ENCODE results near the gene NRIP1. TPM values are rescaled to one million over a fixed set of nuclear protein-coding genes. Genes with fewer than 3 reads are reported as not detected.

NRIP1 gene
- polyA plus RNA-seq, 1 donor from 2014 or later: 48.4 TPM

DNA sequence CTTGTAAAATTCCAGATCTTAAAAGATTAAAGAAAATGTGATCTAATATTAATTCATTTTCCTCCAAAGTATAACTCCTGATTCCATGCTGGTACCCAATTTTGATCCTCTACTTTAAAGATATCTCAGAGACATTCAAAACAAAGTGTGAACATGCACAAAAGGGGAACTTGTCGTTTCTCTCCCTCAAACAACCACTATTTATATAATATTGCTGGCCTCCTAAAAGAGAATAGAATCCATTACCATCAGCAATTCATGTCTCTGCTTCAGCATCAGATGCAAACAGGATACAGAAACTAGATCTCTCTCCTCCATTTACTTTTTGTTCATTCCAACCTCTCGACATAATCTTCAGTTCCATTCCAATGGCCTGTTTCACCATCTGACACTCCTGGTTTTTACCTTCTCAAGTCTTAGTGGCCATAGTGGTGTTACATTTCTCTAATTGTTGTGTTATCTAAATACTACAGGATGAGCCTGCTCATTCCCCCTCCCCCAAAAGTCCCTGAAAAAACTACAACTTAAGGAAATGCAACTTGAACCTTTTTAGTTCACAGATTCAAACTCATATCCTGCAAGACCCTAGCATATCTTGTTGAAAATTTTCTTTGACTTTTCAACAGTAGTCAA lies 4.1 kb downstream of the NRIP1 start:
- H3K4me3 ChIP-seq (ENCODE audit: low read length): peak overlapping the region; percentile 78
- no peaks in the 10 kb centered on the region for H3K9me3 ChIP-seq (ENCODE audit: low read length)
- H4K20me1 ChIP-seq (ENCODE audit: insufficient read depth): no peaks in the 10 kb centered on the region
- no peaks in the 10 kb centered on the region for H3K27me3 ChIP-seq (ENCODE audit: insufficient read depth, low read depth, low read length)
- H2AFZ ChIP-seq (ENCODE audit: low read depth, low read length): no peak overlapping the region
- no peaks in the 10 kb centered on the region for H3K9me2 ChIP-seq (ENCODE audit: insufficient read depth, low read length)
- H3K36me3 ChIP-seq (ENCODE audit: insufficient read depth, low read length): no peaks in the 10 kb centered on the region
- H3K9ac ChIP-seq (ENCODE audit: low read length): no peak overlapping the region
- no peak overlapping the region for H3K27ac ChIP-seq (ENCODE audit: low read length)
- peak overlapping the region; percentile 59 for H3K4me2 ChIP-seq (ENCODE audit: low read length)
- peaks cover 4% of the 10 kb centered on the region for H3F3A ChIP-seq (ENCODE audit: insufficient read depth, low read length, poor library complexity, severe bottlenecking)
- TF ChIP-seq POLR2AphosphoS5 (IDR thresholded peaks at IDR 0.05) (no peak), TAF1 (IDR thresholded peaks at IDR 0.05; ENCODE audit: low read depth) (no peak), EZH2 (IDR thresholded peaks at IDR 0.05; ENCODE audit: borderline replicate concordance, insufficient read depth, low read length, poor library complexity, severe bottlenecking) (no peak)
- TF ChIP-seq, protein P1, sequence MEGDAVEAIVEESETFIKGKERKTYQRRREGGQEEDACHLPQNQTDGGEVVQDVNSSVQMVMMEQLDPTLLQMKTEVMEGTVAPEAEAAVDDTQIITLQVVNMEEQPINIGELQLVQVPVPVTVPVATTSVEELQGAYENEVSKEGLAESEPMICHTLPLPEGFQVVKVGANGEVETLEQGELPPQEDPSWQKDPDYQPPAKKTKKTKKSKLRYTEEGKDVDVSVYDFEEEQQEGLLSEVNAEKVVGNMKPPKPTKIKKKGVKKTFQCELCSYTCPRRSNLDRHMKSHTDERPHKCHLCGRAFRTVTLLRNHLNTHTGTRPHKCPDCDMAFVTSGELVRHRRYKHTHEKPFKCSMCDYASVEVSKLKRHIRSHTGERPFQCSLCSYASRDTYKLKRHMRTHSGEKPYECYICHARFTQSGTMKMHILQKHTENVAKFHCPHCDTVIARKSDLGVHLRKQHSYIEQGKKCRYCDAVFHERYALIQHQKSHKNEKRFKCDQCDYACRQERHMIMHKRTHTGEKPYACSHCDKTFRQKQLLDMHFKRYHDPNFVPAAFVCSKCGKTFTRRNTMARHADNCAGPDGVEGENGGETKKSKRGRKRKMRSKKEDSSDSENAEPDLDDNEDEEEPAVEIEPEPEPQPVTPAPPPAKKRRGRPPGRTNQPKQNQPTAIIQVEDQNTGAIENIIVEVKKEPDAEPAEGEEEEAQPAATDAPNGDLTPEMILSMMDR (IDR thresholded peaks at IDR 0.05; ENCODE audit: poor library complexity, severe bottlenecking): no peak
- TF ChIP-seq, protein P2, sequence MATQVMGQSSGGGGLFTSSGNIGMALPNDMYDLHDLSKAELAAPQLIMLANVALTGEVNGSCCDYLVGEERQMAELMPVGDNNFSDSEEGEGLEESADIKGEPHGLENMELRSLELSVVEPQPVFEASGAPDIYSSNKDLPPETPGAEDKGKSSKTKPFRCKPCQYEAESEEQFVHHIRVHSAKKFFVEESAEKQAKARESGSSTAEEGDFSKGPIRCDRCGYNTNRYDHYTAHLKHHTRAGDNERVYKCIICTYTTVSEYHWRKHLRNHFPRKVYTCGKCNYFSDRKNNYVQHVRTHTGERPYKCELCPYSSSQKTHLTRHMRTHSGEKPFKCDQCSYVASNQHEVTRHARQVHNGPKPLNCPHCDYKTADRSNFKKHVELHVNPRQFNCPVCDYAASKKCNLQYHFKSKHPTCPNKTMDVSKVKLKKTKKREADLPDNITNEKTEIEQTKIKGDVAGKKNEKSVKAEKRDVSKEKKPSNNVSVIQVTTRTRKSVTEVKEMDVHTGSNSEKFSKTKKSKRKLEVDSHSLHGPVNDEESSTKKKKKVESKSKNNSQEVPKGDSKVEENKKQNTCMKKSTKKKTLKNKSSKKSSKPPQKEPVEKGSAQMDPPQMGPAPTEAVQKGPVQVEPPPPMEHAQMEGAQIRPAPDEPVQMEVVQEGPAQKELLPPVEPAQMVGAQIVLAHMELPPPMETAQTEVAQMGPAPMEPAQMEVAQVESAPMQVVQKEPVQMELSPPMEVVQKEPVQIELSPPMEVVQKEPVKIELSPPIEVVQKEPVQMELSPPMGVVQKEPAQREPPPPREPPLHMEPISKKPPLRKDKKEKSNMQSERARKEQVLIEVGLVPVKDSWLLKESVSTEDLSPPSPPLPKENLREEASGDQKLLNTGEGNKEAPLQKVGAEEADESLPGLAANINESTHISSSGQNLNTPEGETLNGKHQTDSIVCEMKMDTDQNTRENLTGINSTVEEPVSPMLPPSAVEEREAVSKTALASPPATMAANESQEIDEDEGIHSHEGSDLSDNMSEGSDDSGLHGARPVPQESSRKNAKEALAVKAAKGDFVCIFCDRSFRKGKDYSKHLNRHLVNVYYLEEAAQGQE (IDR thresholded peaks at IDR 0.05; ENCODE audit: borderline replicate concordance): no peak
- peaks cover 87% of the 10 kb centered on the region for H3K79me2 ChIP-seq (replicated peaks; ENCODE audit: insufficient read depth, low read length)

DNA sequence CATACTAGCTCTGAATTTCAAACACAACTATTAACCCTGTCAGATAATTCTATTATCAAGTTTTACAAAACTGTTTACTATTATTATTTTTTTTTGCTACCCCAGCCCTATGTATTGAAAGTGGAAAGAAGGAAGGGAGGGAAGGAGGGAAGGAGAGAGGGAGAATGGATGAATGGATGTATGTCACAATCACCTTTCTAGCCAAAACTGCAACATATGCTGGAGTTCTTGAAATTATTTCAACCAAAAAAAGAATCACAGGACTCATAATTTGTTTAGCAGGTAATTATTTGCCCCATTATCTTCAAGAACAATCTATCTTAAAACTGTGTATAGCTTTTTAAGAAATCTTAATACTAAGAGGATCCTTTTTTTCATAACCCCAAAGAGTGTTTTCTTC lies 5.4 kb downstream of the NRIP1 start:
- no peak for TF ChIP-seq EZH2 (IDR thresholded peaks at IDR 0.05; ENCODE audit: borderline replicate concordance, insufficient read depth, low read length, poor library complexity, severe bottlenecking)
- no peak for TF ChIP-seq MXI1 (conservative IDR thresholded peaks at IDR 0.05; ENCODE audit: poor library complexity, severe bottlenecking)
- TF ChIP-seq, protein P1 (IDR thresholded peaks at IDR 0.05; ENCODE audit: poor library complexity, severe bottlenecking): no peak
- TF ChIP-seq, protein P2 (IDR thresholded peaks at IDR 0.05; ENCODE audit: borderline replicate concordance): no peak
- no peak for TF ChIP-seq EP300 (conservative IDR thresholded peaks at IDR 0.05; ENCODE audit: poor library complexity, severe bottlenecking)
- no peak for TF ChIP-seq SMC3 (conservative IDR thresholded peaks at IDR 0.05; ENCODE audit: poor library complexity)
- TF ChIP-seq POLR2AphosphoS5 (IDR thresholded peaks at IDR 0.05): no peak
- TF ChIP-seq TAF1 (IDR thresholded peaks at IDR 0.05; ENCODE audit: low read depth): no peak
- no peak for TF ChIP-seq RAD21 (conservative IDR thresholded peaks at IDR 0.05)
- Histone ChIP-seq H3K36me3 (ENCODE audit: insufficient read depth, low read length) (no peaks in the 10 kb centered on the region), H3F3A (ENCODE audit: insufficient read depth, low read length, poor library complexity, severe bottlenecking) (peaks cover 4% of the 10 kb centered on the region), H3K27ac (ENCODE audit: low read length) (no peak overlapping the region), H3K9me3 (ENCODE audit: low read length) (no peaks in the 10 kb centered on the region), H2AFZ (ENCODE audit: low read depth, low read length) (no peak overlapping the region), H3K79me2 (replicated peaks; ENCODE audit: insufficient read depth, low read length) (peaks cover 100% of the 10 kb centered on the region), H4K20me1 (ENCODE audit: insufficient read depth) (no peaks in the 10 kb centered on the region), H3K9me2 (ENCODE audit: insufficient read depth, low read length) (no peaks in the 10 kb centered on the region), H3K27me3 (ENCODE audit: insufficient read depth, low read depth, low read length) (no peaks in the 10 kb centered on the region), H3K9ac (ENCODE audit: low read length) (no peak overlapping the region), H3K4me3 (ENCODE audit: low read length) (no peak overlapping the region), H3K4me2 (ENCODE audit: low read length) (no peak overlapping the region)

Data from neural cell (in vitro differentiated cells).